ENCODE measurements around the gene POLA2.

- TF ChIP-seq NFRKB (IDR thresholded peaks at IDR 0.05) (no peak), HDGF (IDR thresholded peaks at IDR 0.05; ENCODE audit: borderline replicate concordance) (no peak), CTBP1 (IDR thresholded peaks at IDR 0.05; ENCODE audit: borderline replicate concordance) (no peak), SUZ12 (IDR thresholded peaks at IDR 0.05) (no peak), LEF1 (IDR thresholded peaks at IDR 0.05; ENCODE audit: borderline replicate concordance) (no peak), SP1 (IDR thresholded peaks at IDR 0.05) (no peak), ZNF384 (IDR thresholded peaks at IDR 0.05) (peak; percentile 34; the same call in 1 of the 2 replicates)
- TF ChIP-seq, protein P1, sequence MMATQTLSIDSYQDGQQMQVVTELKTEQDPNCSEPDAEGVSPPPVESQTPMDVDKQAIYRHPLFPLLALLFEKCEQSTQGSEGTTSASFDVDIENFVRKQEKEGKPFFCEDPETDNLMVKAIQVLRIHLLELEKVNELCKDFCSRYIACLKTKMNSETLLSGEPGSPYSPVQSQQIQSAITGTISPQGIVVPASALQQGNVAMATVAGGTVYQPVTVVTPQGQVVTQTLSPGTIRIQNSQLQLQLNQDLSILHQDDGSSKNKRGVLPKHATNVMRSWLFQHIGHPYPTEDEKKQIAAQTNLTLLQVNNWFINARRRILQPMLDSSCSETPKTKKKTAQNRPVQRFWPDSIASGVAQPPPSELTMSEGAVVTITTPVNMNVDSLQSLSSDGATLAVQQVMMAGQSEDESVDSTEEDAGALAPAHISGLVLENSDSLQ (IDR thresholded peaks at IDR 0.05): no peak
These were observed 43.9 kb downstream of the POLA2 start for GRCh38 chr11:65305501-65306268.
